Measurements from ENCODE around the gene ATP1B1. TPM values are rescaled to one million over a fixed set of nuclear protein-coding genes. Genes with fewer than 3 reads are reported as not detected.

Gene ATP1B1
- total and polyA plus RNA-seq, 9 of the 15 experiments (the other 6 are each of a cell fraction or from before 2014, with no cell fraction given): 0.76 to 3.0 (median 1.7) TPM

GRCh38 chr1:169143346-169143745, 36.9 kb downstream of the ATP1B1 start:
- Histone ChIP-seq H3K9me3 (replicated peaks; ENCODE audit: control insufficient read depth, insufficient read depth, low read depth, low read length) (no peaks in the 10 kb centered on the region), H2AFZ (ENCODE audit: low read depth, low read length) (no peak overlapping the region), H3K79me2 (ENCODE audit: control insufficient read depth, insufficient read depth, low read length) (no peaks in the 10 kb centered on the region), H3K4me1 (replicated peaks in 1 of 2; ENCODE audit: control insufficient read depth in 2 of 2, insufficient read depth in 2 of 2, low read length in 2 of 2) (peaks cover 0 to 11% of the 10 kb centered on the region in 2 experiments; a peak in 2 of 5 replicates), H3K9me1 (ENCODE audit: control insufficient read depth, insufficient read depth, low read length) (no peaks in the 10 kb centered on the region), H3K27ac (ENCODE audit: extremely low read depth, low read depth, low read length) (no peak overlapping the region), H3K4me2 (ENCODE audit: insufficient read depth, low read length) (no peak overlapping the region), H4K20me1 (replicated peaks; ENCODE audit: control insufficient read depth, insufficient read depth, low read length) (no peaks in the 10 kb centered on the region), H3K9ac (ENCODE audit: insufficient read depth in 1 of 2, low read depth in 2 of 2, low read length in 2 of 2) (no peak overlapping the region), H3K36me3 (ENCODE audit: control insufficient read depth, insufficient read depth, low read length) (no peaks in the 10 kb centered on the region), H3K27me3 (ENCODE audit: control insufficient read depth in 2 of 2, insufficient read depth in 2 of 2, low read length in 2 of 2) (no peaks in the 10 kb centered on the region), H3K4me3 (no peak overlapping the region)
- FAIRE-seq (no peak), DNase-seq (ENCODE audit: extremely low read depth in 1 of 4, low spot score in 3 of 4) (no peak), ATAC-seq (no peak)
- intact Hi-C loops (cut with micrococcal nuclease) (no loop called here), in situ Hi-C loops (cut with MboI) (no loop called here)
- BruUV-seq (replicated peaks): no TSS peak
- POLR2A ChIA-PET: interaction anchor here (2.0 kb wide), 1 partner anchor 9 kb away, joined by 6 read pairs; no protein-coding TSS in a partner anchor
- CTCF ChIA-PET (ENCODE audit: low intra/inter-chr PET ratio): no interaction called here
- TF ChIP-seq CCAR2 (IDR thresholded peaks at IDR 0.05; ENCODE audit: low read depth, low read length) (no peak), FIP1L1 (IDR thresholded peaks at IDR 0.05; ENCODE audit: low read depth, low read length, poor library complexity, severe bottlenecking) (no peak)
- WGBS (ENCODE audit: insufficient coverage, low coverage, missing lambda C conversion rate): 19% methylated on average over 3 of the region's 3 CpGs

- H3K4me3 ChIP-seq: no peak overlapping the region
- no peaks in the 10 kb centered on the region for H3K9me3 ChIP-seq (replicated peaks; ENCODE audit: control insufficient read depth, insufficient read depth, low read depth, low read length)
- H3K9ac ChIP-seq (ENCODE audit: insufficient read depth in 1 of 2, low read depth in 2 of 2, low read length in 2 of 2): no peak overlapping the region
- no peak for ATAC-seq
- H3K27me3 ChIP-seq (ENCODE audit: control insufficient read depth in 2 of 2, insufficient read depth in 2 of 2, low read length in 2 of 2): no peaks in the 10 kb centered on the region
- peaks cover 0 to 16% of the 10 kb centered on the region in 2 experiments; a peak in 2 of 5 replicates for H3K4me1 ChIP-seq (replicated peaks in 1 of 2; ENCODE audit: control insufficient read depth in 2 of 2, insufficient read depth in 2 of 2, low read length in 2 of 2)
- H3K27ac ChIP-seq (ENCODE audit: extremely low read depth, low read depth, low read length): no peak overlapping the region
- in situ Hi-C loops (cut with MboI): no loop called here
- FAIRE-seq: no peak
- ChIA-PET CTCF (ENCODE audit: low intra/inter-chr PET ratio) (no interaction called here), POLR2A (interaction anchor here (1.6 kb wide), 1 partner anchor 10 kb away, joined by 7 read pairs; no protein-coding TSS in a partner anchor)
- H3K79me2 ChIP-seq (ENCODE audit: control insufficient read depth, insufficient read depth, low read length): no peaks in the 10 kb centered on the region
- no peaks in the 10 kb centered on the region for H3K9me1 ChIP-seq (ENCODE audit: control insufficient read depth, insufficient read depth, low read length)
- DNase-seq (ENCODE audit: extremely low read depth in 1 of 4, low spot score in 3 of 4): no peak
- no peak overlapping the region for H2AFZ ChIP-seq (ENCODE audit: low read depth, low read length)
- no peaks in the 10 kb centered on the region for H3K36me3 ChIP-seq (ENCODE audit: control insufficient read depth, insufficient read depth, low read length)
- intact Hi-C loops (cut with micrococcal nuclease): no loop called here
- H4K20me1 ChIP-seq (replicated peaks; ENCODE audit: control insufficient read depth, insufficient read depth, low read length): no peaks in the 10 kb centered on the region
- H3K4me2 ChIP-seq (ENCODE audit: insufficient read depth, low read length): no peak overlapping the region
- no TSS peak for BruUV-seq (replicated peaks)
- TF ChIP-seq MYC (IDR thresholded peaks at IDR 0.05; ENCODE audit: low read depth, low read length) (no peak), MYC (CRISPR knock-in tag; IDR thresholded peaks at IDR 0.05; ENCODE audit: borderline replicate concordance, low read depth) (no peak), ZNF232 (CRISPR knock-in tag; IDR thresholded peaks at IDR 0.05) (no peak), SMARCE1 (IDR thresholded peaks at IDR 0.05) (no peak), PHB (CRISPR knock-in tag; IDR thresholded peaks at IDR 0.05) (no peak), MYNN (IDR thresholded peaks at IDR 0.05) (no peak), MYNN (CRISPR knock-in tag; IDR thresholded peaks at IDR 0.05) (no peak), ZNF124 (CRISPR knock-in tag; IDR thresholded peaks at IDR 0.05) (no peak), ZNF76 (CRISPR knock-in tag; IDR thresholded peaks at IDR 0.05; ENCODE audit: borderline replicate concordance) (no peak), HMBOX1 (IDR thresholded peaks at IDR 0.05) (no peak), ID3 (CRISPR knock-in tag; IDR thresholded peaks at IDR 0.05) (no peak), ID3 (tag; IDR thresholded peaks at IDR 0.05) (no peak), FOXJ3 (CRISPR knock-in tag; IDR thresholded peaks at IDR 0.05) (no peak), ZNF224 (CRISPR knock-in tag; IDR thresholded peaks at IDR 0.05) (no peak), RFX7 (CRISPR knock-in tag; IDR thresholded peaks at IDR 0.05) (no peak)
Measured at GRCh38 chr1:169143984-169144383, 37.5 kb downstream of the ATP1B1 start.
